ENCODE measurements around the gene STEAP3.
A peak's percentile ranks its signal among the peaks of the same experiment; 100 is the strongest.

The STEAP3 gene

GRCh38 chr2:119201815-119202214 is 21.8 kb upstream of the STEAP3 start:
- DNase-seq, result no peak

GRCh38 chr2:119202610-119203310 is 20.9 kb upstream of the STEAP3 start:
- DNase-seq, result no peak

- DNase-seq, result no peak
Measured at GRCh38 chr2:119204525-119204924, 19.1 kb upstream of the STEAP3 start.

GRCh38 chr2:119205001-119205706 is 18.5 kb upstream of the STEAP3 start:
- no peak for DNase-seq

- no peak for DNase-seq
Measured at GRCh38 chr2:119206201-119206600, 17.4 kb upstream of the STEAP3 start.

- DNase-seq, result no peak
Measured at GRCh38 chr2:119207447-119207846, 16.2 kb upstream of the STEAP3 start.

GRCh38 chr2:119208791-119209203 is 14.8 kb upstream of the STEAP3 start:
- DNase-seq, result no peak

- DNase-seq, result peak; percentile 21
Measured at GRCh38 chr2:119212139-119212800, 11.4 kb upstream of the STEAP3 start.

GRCh38 chr2:119214453-119215037 is 9.1 kb upstream of the STEAP3 start:
- DNase-seq, result peak; percentile 38

- DNase-seq, result no peak
Measured at GRCh38 chr2:119216994-119217393, 6.6 kb upstream of the STEAP3 start.

- no peak for DNase-seq
Measured at GRCh38 chr2:119218478-119219064, 5.1 kb upstream of the STEAP3 start.

GRCh38 chr2:119219873-119220272 is 3.8 kb upstream of the STEAP3 start:
- no peak for DNase-seq

- no peak for DNase-seq
Measured at GRCh38 chr2:119220720-119221301, 2.8 kb upstream of the STEAP3 start.

- no peak for DNase-seq
Measured at GRCh38 chr2:119221609-119222008, 2.0 kb upstream of the STEAP3 start.

GRCh38 chr2:119222213-119222612 is 1.4 kb upstream of the STEAP3 start:
- no peak for DNase-seq

- no peak for DNase-seq
Measured at GRCh38 chr2:119222863-119223520, 642 bp upstream of the STEAP3 start.

- no peak for DNase-seq
Measured at GRCh38 chr2:119224391-119225104, 914 bp downstream of the STEAP3 start.

- no peak for DNase-seq
Measured at GRCh38 chr2:119225105-119225865, 1.7 kb downstream of the STEAP3 start.

GRCh38 chr2:119225926-119226325 is 2.3 kb downstream of the STEAP3 start:
- no peak for DNase-seq

- no peak for DNase-seq
Measured at GRCh38 chr2:119227346-119227745, 3.7 kb downstream of the STEAP3 start.

- no peak for DNase-seq
Measured at GRCh38 chr2:119228136-119228535, 4.5 kb downstream of the STEAP3 start.

Data from right forelimb (tissue), 1 donor.